Neural cell (in vitro differentiated cells): ENCODE results near the gene GRID1. TPM values are rescaled to one million over a fixed set of nuclear protein-coding genes. Genes with fewer than 3 reads are reported as not detected.

Source experiments
- H2AFZ ChIP-seq: fragments of 200-600, 300-800 bp; sonication (generic), shearing (Covaris generic); 2 replicates; pipeline ENCODE4 v1.6.0; 2014; ENCODE audit warnings: low read depth, mild to moderate bottlenecking, antibody characterized with exemption, low read length, moderate library complexity
- H3F3A ChIP-seq: fragments of 200-600 bp; shearing (Covaris generic); 2 replicates; pipeline ENCODE4 v1.6.1; 2016; ENCODE audit warnings: mild to moderate bottlenecking, moderate library complexity, mixed read lengths, antibody characterized with exemption, low read length; ENCODE audit not compliant: insufficient read depth, poor library complexity, severe bottlenecking
- H3K27ac ChIP-seq: fragments of 200-600, 300-800 bp; sonication (generic), shearing (Covaris generic); 2 replicates; pipeline ENCODE4 v1.5.1; 2014; ENCODE audit warnings: mild to moderate bottlenecking, low read length, moderate library complexity
- H3K27me3 ChIP-seq: fragments of 300-800, 200-600 bp; sonication (generic), shearing (Covaris generic); 2 replicates; pipeline ENCODE4 v1.6.0; 2014; ENCODE audit warnings: mild to moderate bottlenecking, low read depth, low read length, moderate library complexity; ENCODE audit not compliant: insufficient read depth
- H3K36me3 ChIP-seq: fragments of 300-800, 200-600 bp; sonication (generic), shearing (Covaris generic); 2 replicates; pipeline ENCODE4 v1.5.1; 2014; ENCODE audit warnings: mild to moderate bottlenecking, antibody characterized with exemption, low read length, moderate library complexity; ENCODE audit not compliant: insufficient read depth
- H3K4me2 ChIP-seq: fragments of 300-800, 200-600 bp; sonication (generic), shearing (Covaris generic); 2 replicates; pipeline ENCODE4 v1.6.0; 2014; ENCODE audit warnings: mild to moderate bottlenecking, low read length
- H3K4me3 ChIP-seq: fragments of 300-800, 200-600 bp; sonication (generic), shearing (Covaris generic); 2 replicates; pipeline ENCODE4 v1.5.1; 2014; ENCODE audit warnings: mild to moderate bottlenecking, low read length, moderate library complexity
- H3K79me2 ChIP-seq: fragments of 200-600 bp; shearing (Covaris generic); replicated peaks from 2 replicates; pipeline ENCODE4 v1.6.0; 2014; ENCODE audit warnings: mild to moderate bottlenecking, low read length, moderate library complexity; ENCODE audit not compliant: insufficient read depth
- H3K9ac ChIP-seq: fragments of 300-800, 200-600 bp; sonication (generic), shearing (Covaris generic); 2 replicates; pipeline ENCODE4 v1.6.1; 2016; ENCODE audit warnings: mild to moderate bottlenecking, low read length, mixed read lengths
- H3K9me2 ChIP-seq: fragments of 200-600 bp; shearing (Covaris generic); 2 replicates; pipeline ENCODE4 v1.6.1; 2016; ENCODE audit warnings: mild to moderate bottlenecking, low read length, mixed read lengths; ENCODE audit not compliant: insufficient read depth
- H3K9me3 ChIP-seq: fragments of 200-600, 300-800 bp; sonication (generic), shearing (Covaris generic); 2 replicates; pipeline ENCODE4 v1.6.1; 2016; ENCODE audit warnings: mild to moderate bottlenecking, mixed run types, low read length, moderate library complexity, mixed read lengths
- H4K20me1 ChIP-seq: fragments of 200-600 bp; shearing (Covaris generic); 2 replicates; pipeline ENCODE4 v1.6.1; 2016; ENCODE audit warnings: mild to moderate bottlenecking, mixed run types; ENCODE audit not compliant: insufficient read depth
- CTCF ChIP-seq: fragments of 450-650 bp; IDR thresholded peaks from 2 replicates; pipeline ENCODE4 v1.5.1; 2014; ENCODE audit warnings: antibody characterized with exemption, mild to moderate bottlenecking, moderate library complexity; ENCODE audit not compliant: poor library complexity, severe bottlenecking
- EP300 ChIP-seq: fragments of 450-650 bp; conservative IDR thresholded peaks from 2 replicates; pipeline ENCODE4 v1.6.1; 2014; ENCODE audit warnings: antibody characterized with exemption, mild to moderate bottlenecking, moderate library complexity; ENCODE audit not compliant: poor library complexity, severe bottlenecking
- EZH2 ChIP-seq: fragments of 200-600, 300-800 bp; shearing (Covaris generic), sonication (generic); IDR thresholded peaks from 2 replicates; pipeline ENCODE4 v1.6.1; 2014; ENCODE audit warnings: antibody characterized with exemption, low read length, borderline replicate concordance, mild to moderate bottlenecking; ENCODE audit not compliant: insufficient read depth, poor library complexity, severe bottlenecking
- MXI1 ChIP-seq: fragments of 450-650 bp; conservative IDR thresholded peaks from 2 replicates; pipeline ENCODE4 v1.6.1; 2014; ENCODE audit warnings: antibody characterized with exemption, mild to moderate bottlenecking; ENCODE audit not compliant: poor library complexity, severe bottlenecking
- POLR2AphosphoS5 ChIP-seq: IDR thresholded peaks from 2 replicates; pipeline ENCODE4 v1.6.1; 2012
- RAD21 ChIP-seq: fragments of 450-650 bp; conservative IDR thresholded peaks from 2 replicates; pipeline ENCODE4 v1.6.1; 2014; ENCODE audit warnings: antibody characterized with exemption, mild to moderate bottlenecking, moderate library complexity
- REST ChIP-seq: IDR thresholded peaks from 2 replicates; pipeline ENCODE4 v1.6.1; 2012; ENCODE audit warnings: borderline replicate concordance
- SMC3 ChIP-seq: fragments of 450-650 bp; conservative IDR thresholded peaks from 2 replicates; pipeline ENCODE4 v1.6.1; 2014; ENCODE audit warnings: antibody characterized with exemption, mild to moderate bottlenecking, moderate library complexity; ENCODE audit not compliant: poor library complexity
- TAF1 ChIP-seq: IDR thresholded peaks from 2 replicates; pipeline ENCODE4 v1.6.1; 2012; ENCODE audit warnings: low read depth
- polyA plus RNA-seq: library from polyadenylated mRNA; depleted of rRNA; stranded (reverse); fragments of >200 nt; gene quantifications from 2 replicates; pipeline ENCODE4 v1.2.3, GENCODE V29; 2014

Gene GRID1
- polyA plus RNA-seq, 1 donor from 2014 or later, result 7.3 TPM

DNA sequence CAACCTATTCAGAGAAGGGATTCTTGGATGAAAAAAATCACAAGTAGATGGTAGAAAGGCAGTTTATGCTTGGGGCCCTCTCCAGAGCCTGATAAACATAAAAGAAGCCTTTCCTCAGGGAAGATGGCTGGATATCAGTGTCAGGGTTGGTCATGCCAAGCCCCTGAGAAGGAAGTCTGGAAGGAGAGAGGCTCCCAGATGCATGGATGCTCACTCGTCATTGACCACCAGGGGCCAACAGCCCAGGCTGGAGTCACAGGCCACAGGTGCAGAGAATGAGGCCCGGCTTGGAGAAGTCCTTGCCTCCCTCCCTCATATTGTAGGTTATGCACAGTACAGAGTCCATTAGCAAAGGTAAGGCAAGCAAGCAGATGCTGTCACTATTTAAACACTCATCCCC is 506.7 kb downstream of the GRID1 start:
- Histone ChIP-seq H3K79me2 (no peaks in the 10 kb centered on the region), H3K27me3 (no peaks in the 10 kb centered on the region), H3F3A (no peaks in the 10 kb centered on the region), H3K9me2 (no peaks in the 10 kb centered on the region), H4K20me1 (no peaks in the 10 kb centered on the region), H3K4me3 (no peak overlapping the region), H3K4me2 (no peak overlapping the region), H3K36me3 (no peaks in the 10 kb centered on the region), H3K9me3 (no peaks in the 10 kb centered on the region), H3K9ac (no peak overlapping the region), H3K27ac (no peak overlapping the region), H2AFZ (no peak overlapping the region)
- no peak for TF ChIP-seq MXI1
- TF ChIP-seq TAF1, result no peak
- TF ChIP-seq CTCF, result no peak
- TF ChIP-seq RAD21, result no peak
- TF ChIP-seq EZH2, result no peak
- no peak for TF ChIP-seq REST
- no peak for TF ChIP-seq EP300
- no peak for TF ChIP-seq SMC3
- TF ChIP-seq POLR2AphosphoS5, result no peak

DNA sequence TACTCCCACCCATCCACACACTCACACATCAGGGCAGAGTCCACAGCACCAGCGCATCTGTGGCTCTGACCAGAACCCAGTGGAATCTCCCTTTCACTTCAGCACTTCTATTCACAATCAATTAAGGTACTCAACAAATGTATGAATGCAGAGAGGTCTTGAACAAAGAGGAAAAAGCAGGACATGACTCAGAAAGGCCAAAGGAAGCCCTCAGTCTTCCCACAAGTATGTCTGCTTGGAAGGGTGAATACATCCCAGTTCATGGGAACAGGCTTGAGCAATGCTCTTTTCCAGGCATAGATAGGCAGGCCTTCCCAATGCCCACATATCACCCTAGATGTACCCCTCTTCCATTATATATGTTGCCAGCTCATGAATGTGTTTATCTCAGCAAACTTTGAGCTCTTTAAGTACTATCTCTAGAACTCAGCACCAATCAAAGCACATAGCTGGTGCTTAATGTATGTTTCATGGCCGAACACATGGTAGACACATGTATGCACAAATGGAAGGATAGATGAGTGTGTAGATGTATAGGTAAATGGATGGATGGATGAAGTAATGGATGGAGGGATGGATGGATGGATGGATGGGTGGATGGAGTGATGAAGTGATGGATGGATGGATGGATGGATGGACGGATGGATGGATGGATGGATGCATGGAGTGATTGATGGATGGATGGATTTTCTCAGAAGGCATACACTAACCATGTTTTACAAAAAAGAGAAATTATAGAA is 507.6 kb downstream of the GRID1 start:
- H3K9me3 ChIP-seq, result no peaks in the 10 kb centered on the region
- no peak overlapping the region for H3K27ac ChIP-seq
- TF ChIP-seq EP300, result no peak
- no peak for TF ChIP-seq POLR2AphosphoS5
- TF ChIP-seq SMC3, result no peak
- no peak for TF ChIP-seq EZH2
- TF ChIP-seq REST, result no peak
- no peak for TF ChIP-seq CTCF
- TF ChIP-seq RAD21, result no peak
- TF ChIP-seq TAF1, result no peak
- TF ChIP-seq MXI1, result no peak
- H3K4me2 ChIP-seq, result no peak overlapping the region
- H3K27me3 ChIP-seq, result no peaks in the 10 kb centered on the region
- no peak overlapping the region for H3K4me3 ChIP-seq
- H4K20me1 ChIP-seq, result no peaks in the 10 kb centered on the region
- H3K9ac ChIP-seq, result no peak overlapping the region
- no peaks in the 10 kb centered on the region for H3K36me3 ChIP-seq
- H2AFZ ChIP-seq, result no peak overlapping the region
- H3K9me2 ChIP-seq, result no peaks in the 10 kb centered on the region
- no peaks in the 10 kb centered on the region for H3F3A ChIP-seq
- no peaks in the 10 kb centered on the region for H3K79me2 ChIP-seq
